H9 (cell line): ENCODE measurements around the gene OIP5. TPM values are rescaled to one million over a fixed set of nuclear protein-coding genes. Genes with fewer than 3 reads are reported as not detected.

ENCODE experiments used
- DNase-seq: peaks from one replicate; pipeline ENCODE4 v3.0.0-alpha.2; 2017
- H2AFZ ChIP-seq: one replicate; pipeline ENCODE4 v1.6.1; 2013; ENCODE audit warnings: mild to moderate bottlenecking, low read length, control low read depth, moderate library complexity
- H2AK5ac ChIP-seq: 2 replicates; pipeline ENCODE4 v1.6.1; 2013; ENCODE audit warnings: low read length, control low read depth, mixed read lengths; ENCODE audit not compliant: insufficient read length
- H2BK120ac ChIP-seq: one replicate; pipeline ENCODE4 v1.6.1; 2013; ENCODE audit warnings: low read depth, mild to moderate bottlenecking, low read length, control low read depth, inconsistent platforms; ENCODE audit not compliant: poor library complexity, severe bottlenecking
- H2BK12ac ChIP-seq: 2 replicates; pipeline ENCODE4 v1.6.1; 2013; ENCODE audit warnings: low read length, control low read depth, mixed read lengths, low read depth; ENCODE audit not compliant: insufficient read length
- H2BK15ac ChIP-seq: 2 replicates; pipeline ENCODE4 v1.6.1; 2013; ENCODE audit warnings: low read depth, low read length, control low read depth
- H2BK20ac ChIP-seq: one replicate; pipeline ENCODE4 v1.6.1; 2013; ENCODE audit warnings: low read depth, mild to moderate bottlenecking, low read length, control low read depth, inconsistent platforms; ENCODE audit not compliant: poor library complexity, severe bottlenecking
- H2BK5ac ChIP-seq: 2 replicates; pipeline ENCODE4 v1.6.1; 2013; ENCODE audit warnings: low read length, control low read depth, mixed read lengths; ENCODE audit not compliant: insufficient read length
- H3K14ac ChIP-seq: 2 replicates; pipeline ENCODE4 v1.6.1; 2013; ENCODE audit warnings: low read length, control low read depth; ENCODE audit not compliant: insufficient read depth
- H3K18ac ChIP-seq: 2 replicates; pipeline ENCODE4 v1.6.1; 2013; ENCODE audit warnings: low read depth, mild to moderate bottlenecking, mixed read lengths, low read length, control low read depth; ENCODE audit not compliant: insufficient read length
- H3K23ac ChIP-seq: 2 replicates; pipeline ENCODE4 v1.6.1; 2013; ENCODE audit warnings: low read length, control low read depth, mixed read lengths, low read depth; ENCODE audit not compliant: insufficient read length
- H3K23me2 ChIP-seq: 2 replicates; pipeline ENCODE4 v1.6.1; 2013; ENCODE audit warnings: low read depth, mild to moderate bottlenecking, mixed read lengths, low read length, control low read depth; ENCODE audit not compliant: insufficient read length, poor library complexity, severe bottlenecking
- H3K27ac ChIP-seq: 2 replicates; pipeline ENCODE4 v1.5.1; 2013; ENCODE audit warnings: low read length, control low read depth, mixed read lengths, low read depth; ENCODE audit not compliant: insufficient read length
- H3K27me3 ChIP-seq: 2 replicates; pipeline ENCODE4 v1.6.1; 2013; ENCODE audit warnings: low read length, control low read depth, inconsistent platforms; ENCODE audit not compliant: insufficient read depth
- H3K4ac ChIP-seq: 2 replicates; pipeline ENCODE4 v1.6.1; 2013; ENCODE audit warnings: low read depth, mild to moderate bottlenecking, control low read depth, inconsistent platforms, low read length, moderate library complexity
- H3K4me1 ChIP-seq: 2 replicates; pipeline ENCODE4 v1.6.1; 2013; ENCODE audit warnings: low read length, control low read depth, inconsistent platforms; ENCODE audit not compliant: insufficient read depth
- H3K4me2 ChIP-seq: 2 replicates; pipeline ENCODE4 v1.6.1; 2013; ENCODE audit warnings: low read length, control low read depth, mixed read lengths; ENCODE audit not compliant: insufficient read length, insufficient read depth
- H3K56ac ChIP-seq: 2 replicates; pipeline ENCODE4 v1.6.1; 2013; ENCODE audit warnings: low read depth, mild to moderate bottlenecking, mixed read lengths, low read length, control low read depth; ENCODE audit not compliant: insufficient read length
- H3K79me1 ChIP-seq: 2 replicates; pipeline ENCODE4 v1.6.1; 2013; ENCODE audit warnings: low read depth, mild to moderate bottlenecking, moderate library complexity, low read length, control low read depth, inconsistent platforms; ENCODE audit not compliant: insufficient read depth, poor library complexity, severe bottlenecking
- H3K79me2 ChIP-seq: 2 replicates; pipeline ENCODE4 v1.6.1; 2013; ENCODE audit warnings: low read length, control low read depth, inconsistent platforms; ENCODE audit not compliant: insufficient read depth
- H3K9ac ChIP-seq: 2 replicates; pipeline ENCODE4 v1.6.1; 2013; ENCODE audit warnings: low read length, control low read depth, mixed read lengths; ENCODE audit not compliant: insufficient read length; ENCODE audit errors: extremely low read depth
- H3K9me3 ChIP-seq: one replicate; pipeline ENCODE4 v1.6.1; 2013; ENCODE audit warnings: low read depth, low read length, inconsistent platforms; ENCODE audit not compliant: control insufficient read depth
- H3T11ph ChIP-seq: one replicate; pipeline ENCODE4 v1.6.1; 2013; ENCODE audit warnings: mild to moderate bottlenecking, low read length, control low read depth, inconsistent platforms
- H4K20me1 ChIP-seq: one replicate; pipeline ENCODE4 v1.6.1; 2013; ENCODE audit not compliant: control insufficient read depth, insufficient read length, insufficient read depth
- H4K5ac ChIP-seq: 2 replicates; pipeline ENCODE4 v1.6.1; 2013; ENCODE audit warnings: low read depth, mild to moderate bottlenecking, mixed read lengths, low read length, control low read depth; ENCODE audit not compliant: insufficient read length
- H4K8ac ChIP-seq: replicated peaks from 2 replicates; pipeline ENCODE4 v1.6.1; 2013; ENCODE audit warnings: low read length, control low read depth, mixed read lengths, low read depth; ENCODE audit not compliant: insufficient read length
- H4K91ac ChIP-seq: 2 replicates; pipeline ENCODE4 v1.6.1; 2013; ENCODE audit warnings: low read depth, mild to moderate bottlenecking, moderate library complexity, mixed read lengths, low read length, control low read depth; ENCODE audit not compliant: insufficient read length
- H3K27ac Mint-ChIP-seq, 3 experiments: 2 replicates in 2 of 3; 3 replicates in 1 of 3; pipeline ENCODE4 v1.8.0; 2020 to 2021; ENCODE audit warnings: mixed read lengths in 3 of 3, mild to moderate bottlenecking in 1 of 3, moderate library complexity in 1 of 3
- H3K27me3 Mint-ChIP-seq: 2 replicates; pipeline ENCODE4 v1.8.0; 2021; ENCODE audit warnings: low read depth, mild to moderate bottlenecking, moderate library complexity, mixed read lengths
- H3K36me3 Mint-ChIP-seq, 3 experiments: 2 replicates in 2 of 3; 3 replicates in 1 of 3; pipeline ENCODE4 v1.8.0; 2020 to 2021; ENCODE audit warnings: low read depth in 3 of 3, mixed read lengths in 3 of 3; ENCODE audit not compliant: insufficient read depth in 1 of 3
- H3K4me1 Mint-ChIP-seq, 2 experiments: 2 replicates each; pipeline ENCODE4 v1.8.0; 2020; ENCODE audit warnings: mixed read lengths in 2 of 2
- H3K4me3 Mint-ChIP-seq, 2 experiments: 2 replicates in 1 of 2; 3 replicates in 1 of 2; pipeline ENCODE4 v1.8.0; 2020 to 2021; ENCODE audit warnings: mild to moderate bottlenecking in 2 of 2, mixed read lengths in 2 of 2, moderate library complexity in 1 of 2
- H3K9me3 Mint-ChIP-seq, 2 experiments: 2 replicates in 1 of 2; 3 replicates in 1 of 2; pipeline ENCODE4 v1.8.0; 2020; ENCODE audit warnings: mild to moderate bottlenecking in 2 of 2, mixed read lengths in 2 of 2, moderate library complexity in 1 of 2
- WGBS: extraction: QIAGEN DNeasy Blood & Tissue Kit; methylation state at CpG from one replicate; pipeline ENCODE4 v1.1.7; 2013; ENCODE audit warnings: missing lambda C conversion rate, low lambda C conversion rate, mixed read lengths; ENCODE audit not compliant: insufficient read length; ENCODE audit errors: extremely low coverage; 5-methylcytosine and 5-hydroxymethylcytosine counted together
- total RNA-seq: library from RNA; stranded (reverse); gene quantifications from 2 replicates; pipeline ENCODE4 v1.2.1, GENCODE V29; 2021
- TF ChIP-seq, protein P1 (sequence below): fragments of 200-600 bp; sonication (generic); conservative IDR thresholded peaks from 3 replicates; pipeline ENCODE4 v1.8.0; 2021; ENCODE audit warnings: antibody characterized with exemption, mild to moderate bottlenecking

OIP5 gene
- total RNA-seq, 1 experiment from 2014 or later: 30.9 TPM

DNA sequence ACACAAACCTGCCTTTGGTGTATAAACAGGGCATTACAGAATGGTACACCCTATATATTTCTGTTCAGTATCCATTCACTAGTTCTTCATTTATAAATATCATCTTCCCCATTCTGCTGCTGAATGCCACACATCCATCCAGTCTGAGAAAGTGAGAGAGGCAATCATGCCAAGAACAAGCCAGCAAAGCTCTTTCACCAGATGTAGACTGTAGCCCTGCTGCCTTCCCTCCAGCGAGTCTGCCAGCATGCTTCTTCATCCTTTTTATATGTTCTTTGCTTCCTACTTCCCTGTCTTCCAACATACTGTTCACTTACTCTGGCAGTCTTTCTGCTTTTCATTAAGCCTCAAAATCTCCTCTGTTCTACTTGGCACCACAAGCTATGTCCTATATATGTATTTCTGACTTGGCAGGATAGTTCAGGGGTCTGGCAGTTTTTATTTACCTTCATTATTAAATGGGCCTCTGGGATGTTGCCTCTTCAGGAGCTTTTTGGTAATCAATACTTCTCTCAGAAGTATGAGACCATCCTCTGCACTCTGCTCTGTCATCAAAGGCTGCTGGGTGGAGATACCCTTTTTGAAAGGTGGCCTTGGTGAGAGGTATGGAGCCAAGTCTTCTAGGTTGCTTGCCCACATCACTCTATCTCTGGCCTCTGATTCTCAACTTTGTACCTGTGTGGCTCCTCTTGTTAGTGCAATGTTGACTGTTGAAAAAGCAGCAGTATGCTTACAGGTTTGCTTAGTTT, 52.7 kb downstream of the OIP5 start:
- TF ChIP-seq, protein P1, sequence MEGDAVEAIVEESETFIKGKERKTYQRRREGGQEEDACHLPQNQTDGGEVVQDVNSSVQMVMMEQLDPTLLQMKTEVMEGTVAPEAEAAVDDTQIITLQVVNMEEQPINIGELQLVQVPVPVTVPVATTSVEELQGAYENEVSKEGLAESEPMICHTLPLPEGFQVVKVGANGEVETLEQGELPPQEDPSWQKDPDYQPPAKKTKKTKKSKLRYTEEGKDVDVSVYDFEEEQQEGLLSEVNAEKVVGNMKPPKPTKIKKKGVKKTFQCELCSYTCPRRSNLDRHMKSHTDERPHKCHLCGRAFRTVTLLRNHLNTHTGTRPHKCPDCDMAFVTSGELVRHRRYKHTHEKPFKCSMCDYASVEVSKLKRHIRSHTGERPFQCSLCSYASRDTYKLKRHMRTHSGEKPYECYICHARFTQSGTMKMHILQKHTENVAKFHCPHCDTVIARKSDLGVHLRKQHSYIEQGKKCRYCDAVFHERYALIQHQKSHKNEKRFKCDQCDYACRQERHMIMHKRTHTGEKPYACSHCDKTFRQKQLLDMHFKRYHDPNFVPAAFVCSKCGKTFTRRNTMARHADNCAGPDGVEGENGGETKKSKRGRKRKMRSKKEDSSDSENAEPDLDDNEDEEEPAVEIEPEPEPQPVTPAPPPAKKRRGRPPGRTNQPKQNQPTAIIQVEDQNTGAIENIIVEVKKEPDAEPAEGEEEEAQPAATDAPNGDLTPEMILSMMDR: no peak
- H3K27ac ChIP-seq: no peak overlapping the region
- no peak overlapping the region for H2AFZ ChIP-seq
- H2BK20ac ChIP-seq: no peak overlapping the region
- H3K56ac ChIP-seq: no peak overlapping the region
- H4K20me1 ChIP-seq: no peaks in the 10 kb centered on the region
- H3K23me2 ChIP-seq: peaks cover 3% of the 10 kb centered on the region
- H2BK5ac ChIP-seq: no peak overlapping the region
- H3K79me2 ChIP-seq: peaks cover 6% of the 10 kb centered on the region; the same call in 1 of the 2 replicates
- no peaks in the 10 kb centered on the region for H3K79me1 ChIP-seq
- H3K4me1 ChIP-seq: no peaks in the 10 kb centered on the region
- H4K8ac ChIP-seq: no peak overlapping the region
- no peak overlapping the region for H3T11ph ChIP-seq
- no peak overlapping the region for H4K5ac ChIP-seq
- H3K9me3 Mint-ChIP-seq: no peaks in the 10 kb centered on the region; a peak in 1 of 5 replicates
- H3K36me3 Mint-ChIP-seq: peaks cover 13 to 32% (median 32%) of the 10 kb centered on the region in 3 experiments
- no peaks in the 10 kb centered on the region for H3K9me3 ChIP-seq
- H2BK15ac ChIP-seq: no peak overlapping the region
- no peak overlapping the region for H2AK5ac ChIP-seq
- no peaks in the 10 kb centered on the region for H3K27me3 ChIP-seq
- no peak overlapping the region for H2BK120ac ChIP-seq
- H4K91ac ChIP-seq: no peak overlapping the region
- DNase-seq: no peak
- H3K27ac Mint-ChIP-seq: no peak overlapping the region
- H2BK12ac ChIP-seq: no peak overlapping the region
- no peak overlapping the region for H3K9ac ChIP-seq
- H3K27me3 Mint-ChIP-seq: no peaks in the 10 kb centered on the region
- H3K4me1 Mint-ChIP-seq: peaks cover 8 to 15% of the 10 kb centered on the region in 2 experiments
- H3K23ac ChIP-seq: no peak overlapping the region
- no CpG with 5 or more reads among the region's 1 CpG for WGBS
- H3K4me3 Mint-ChIP-seq: no peak overlapping the region
- H3K4ac ChIP-seq: no peak overlapping the region
- H3K14ac ChIP-seq: no peak overlapping the region
- no peak overlapping the region for H3K4me2 ChIP-seq
- H3K18ac ChIP-seq: no peak overlapping the region
